Suprapubic skin (tissue), 4 donors: ENCODE measurements around the gene PVRIG.
"Not testable (repeated sequence)": the region's sequence is repeated elsewhere in the genome, so short reads cannot be mapped to it uniquely, and the experiment has no call there.

Experiments used
- POLR2A ChIP-seq, 2 donors: fragments of 450-650 bp; IDR thresholded peaks; one replicate each; pipeline ENCODE4 v1.6.1; 2017; ENCODE audit warnings: antibody characterized with exemption in 2 of 2, mild to moderate bottlenecking in 2 of 2, moderate library complexity in 2 of 2
- POLR2AphosphoS5 ChIP-seq, 3 donors: sonication (generic); formaldehyde crosslinking; IDR thresholded peaks; one replicate each; pipeline ENCODE4 v1.6.1; 2017; ENCODE audit warnings: antibody characterized with exemption in 3 of 3
- TF ChIP-seq, protein P1 (sequence below), 2 donors: fragments of 200-600 bp in 1 of 2; fragments of 450-650 bp in 1 of 2; sonication (generic) in 1 of 2; IDR thresholded peaks; one replicate each; pipeline ENCODE4 v1.5.1; 2016 to 2019; ENCODE audit warnings: antibody characterized with exemption in 2 of 2, mild to moderate bottlenecking in 1 of 2, moderate library complexity in 1 of 2

GRCh38 chr7:100246865-100247137 lies 27.1 kb downstream of the PVRIG start:
- TF ChIP-seq, protein P1, sequence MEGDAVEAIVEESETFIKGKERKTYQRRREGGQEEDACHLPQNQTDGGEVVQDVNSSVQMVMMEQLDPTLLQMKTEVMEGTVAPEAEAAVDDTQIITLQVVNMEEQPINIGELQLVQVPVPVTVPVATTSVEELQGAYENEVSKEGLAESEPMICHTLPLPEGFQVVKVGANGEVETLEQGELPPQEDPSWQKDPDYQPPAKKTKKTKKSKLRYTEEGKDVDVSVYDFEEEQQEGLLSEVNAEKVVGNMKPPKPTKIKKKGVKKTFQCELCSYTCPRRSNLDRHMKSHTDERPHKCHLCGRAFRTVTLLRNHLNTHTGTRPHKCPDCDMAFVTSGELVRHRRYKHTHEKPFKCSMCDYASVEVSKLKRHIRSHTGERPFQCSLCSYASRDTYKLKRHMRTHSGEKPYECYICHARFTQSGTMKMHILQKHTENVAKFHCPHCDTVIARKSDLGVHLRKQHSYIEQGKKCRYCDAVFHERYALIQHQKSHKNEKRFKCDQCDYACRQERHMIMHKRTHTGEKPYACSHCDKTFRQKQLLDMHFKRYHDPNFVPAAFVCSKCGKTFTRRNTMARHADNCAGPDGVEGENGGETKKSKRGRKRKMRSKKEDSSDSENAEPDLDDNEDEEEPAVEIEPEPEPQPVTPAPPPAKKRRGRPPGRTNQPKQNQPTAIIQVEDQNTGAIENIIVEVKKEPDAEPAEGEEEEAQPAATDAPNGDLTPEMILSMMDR (IDR thresholded peaks at IDR 0.05): not testable (repeated sequence)
- TF ChIP-seq POLR2A, POLR2AphosphoS5 (IDR thresholded peaks at IDR 0.05): not testable (repeated sequence)
